ENCODE results near the gene SH3RF2.

SH3RF2 gene

GRCh38 chr5:146013761-146014160 lies 77.4 kb downstream of the SH3RF2 start:
- no peak for DNase-seq

- no peak for DNase-seq
Observed at GRCh38 chr5:146015001-146015400, 78.6 kb downstream of the SH3RF2 start.

GRCh38 chr5:146016764-146017484 lies 80.5 kb downstream of the SH3RF2 start:
- no peak for DNase-seq

GRCh38 chr5:146018514-146019375 lies 82.4 kb downstream of the SH3RF2 start:
- no peak for DNase-seq

- DNase-seq, result no peak
Observed at GRCh38 chr5:146020100-146020499, 83.7 kb downstream of the SH3RF2 start.

- DNase-seq, result no peak
Observed at GRCh38 chr5:146024034-146024433, 87.7 kb downstream of the SH3RF2 start.

GRCh38 chr5:146025114-146025680 lies 88.8 kb downstream of the SH3RF2 start:
- DNase-seq, result no peak

- no peak for DNase-seq
Observed at GRCh38 chr5:146025681-146026080, 89.3 kb downstream of the SH3RF2 start.

- no peak for DNase-seq
Observed at GRCh38 chr5:146026307-146027010, 90.1 kb downstream of the SH3RF2 start.

- DNase-seq, result no peak
Observed at GRCh38 chr5:146027751-146028150, 91.4 kb downstream of the SH3RF2 start.

- no peak for DNase-seq
Observed at GRCh38 chr5:146032911-146033310, 96.5 kb downstream of the SH3RF2 start.

GRCh38 chr5:146034127-146034526 lies 97.7 kb downstream of the SH3RF2 start:
- DNase-seq, result no peak

GRCh38 chr5:146034605-146035004 lies 98.2 kb downstream of the SH3RF2 start:
- DNase-seq, result no peak

- no peak for DNase-seq
Observed at GRCh38 chr5:146039420-146039819, 103.0 kb downstream of the SH3RF2 start.

GRCh38 chr5:146040527-146040926 lies 104.1 kb downstream of the SH3RF2 start:
- no peak for DNase-seq

- no peak for DNase-seq
Observed at GRCh38 chr5:146041180-146041789, 104.9 kb downstream of the SH3RF2 start.

GRCh38 chr5:146042628-146043279 lies 106.4 kb downstream of the SH3RF2 start:
- no peak for DNase-seq

GRCh38 chr5:146043722-146044121 lies 107.3 kb downstream of the SH3RF2 start:
- DNase-seq, result no peak

- no peak for DNase-seq
Observed at GRCh38 chr5:146047396-146047795, 111.0 kb downstream of the SH3RF2 start.

- DNase-seq, result no peak
Observed at GRCh38 chr5:146048994-146049703, 112.8 kb downstream of the SH3RF2 start.

- no peak for DNase-seq
Observed at GRCh38 chr5:146049704-146050026, 113.3 kb downstream of the SH3RF2 start.

GRCh38 chr5:146050086-146050485 lies 113.7 kb downstream of the SH3RF2 start:
- DNase-seq, result no peak

Measured in NCI-H187 treated with DMSO at 0.1 percent for 48 hours (cell line).